Panc1 (cell line): ENCODE measurements around the gene PDE3A. TPM values are rescaled to one million over a fixed set of nuclear protein-coding genes. Genes with fewer than 3 reads are reported as not detected.

Experiments
- ATAC-seq: fragments of 200-7000 bp; cut with Tn5 transposase; 2 replicates; pipeline ENCODE4 v1.9.1; 2020; ENCODE audit warnings: mild to moderate bottlenecking, moderate library complexity
- BruUV-seq: library from RNA; stranded (reverse); fragments of 400-500 nt; replicated peaks from 2 replicates; lab custom pipeline; 2021; lab: Mats Ljungman, UMichigan
- CTCF ChIA-PET: fragments of 300-600 bp; sonication (Branson Sonifier 250); formaldehyde crosslinking; loops from one replicate; lab custom pipeline; 2022; ENCODE audit warnings: antibody characterized with exemption; lab: Charles Lee
- POLR2A ChIA-PET: fragments of 300-600 bp; sonication (Branson Sonifier 250); formaldehyde crosslinking; loops from one replicate; lab custom pipeline; 2022; ENCODE audit warnings: antibody characterized with exemption; lab: Charles Lee
- DNase-seq: peaks from one replicate; pipeline ENCODE4 v3.0.0-alpha.2; 2010; ENCODE audit warnings: low read depth, low spot score
- H3K27ac ChIP-seq: 2 replicates; pipeline ENCODE4 v1.5.1; 2011; ENCODE audit warnings: mild to moderate bottlenecking, low read length, inconsistent platforms
- H3K27me3 ChIP-seq: fragments of 200-500 bp; sonication (Bioruptor generic); 2 replicates; pipeline ENCODE4 v1.6.0; 2014; ENCODE audit warnings: low read length, inconsistent platforms; ENCODE audit not compliant: control insufficient read depth, insufficient read depth
- H3K36me3 ChIP-seq: fragments of 200-500 bp; sonication (Bioruptor generic); 2 replicates; pipeline ENCODE4 v1.5.1; 2014; ENCODE audit warnings: inconsistent platforms, mild to moderate bottlenecking, low read length, moderate library complexity; ENCODE audit not compliant: control insufficient read depth, insufficient read depth
- H3K4me1 ChIP-seq: 2 replicates; pipeline ENCODE4 v1.5.1; 2011; ENCODE audit warnings: inconsistent platforms, mild to moderate bottlenecking, low read length, moderate library complexity; ENCODE audit not compliant: control insufficient read depth, insufficient read depth
- H3K4me3 ChIP-seq, 2 experiments: 2 replicates each; pipeline ENCODE4 v1.5.1; 2011 to 2012; ENCODE audit warnings: low read depth in 2 of 2, low read length in 2 of 2, mild to moderate bottlenecking in 2 of 2, inconsistent platforms in 1 of 2, moderate library complexity in 1 of 2
- H3K9me3 ChIP-seq: fragments of 200-500 bp; sonication (Bioruptor generic); 2 replicates; pipeline ENCODE4 v1.5.1; 2014; ENCODE audit warnings: low read depth, mild to moderate bottlenecking, inconsistent platforms, low read length, moderate library complexity; ENCODE audit not compliant: control insufficient read depth, insufficient read depth
- POLR2AphosphoS5 ChIP-seq: IDR thresholded peaks from 2 replicates; pipeline ENCODE4 v1.6.1; 2012; ENCODE audit warnings: mild to moderate bottlenecking, low read depth, low read length, moderate library complexity
- SIN3A ChIP-seq: IDR thresholded peaks from 2 replicates; pipeline ENCODE4 v1.6.1; 2012; ENCODE audit warnings: low read depth, mild to moderate bottlenecking, low read length, moderate library complexity, borderline replicate concordance; ENCODE audit not compliant: insufficient read depth
- TCF7L2 ChIP-seq: IDR thresholded peaks from 2 replicates; pipeline ENCODE4 v1.6.1; 2011; ENCODE audit warnings: mild to moderate bottlenecking, low read depth, low read length, inconsistent platforms
- in situ Hi-C: cut with HindIII; loops from 2 replicates; pipeline ENCODE4 v1.10.0; 2016; ENCODE audit warnings: low sequenced_read_pairs, low pct_unique_long_range_greater_than_20kb
- intact Hi-C: fragments of 100-400 bp; cut with micrococcal nuclease; formaldehyde crosslinking; loops from one replicate; pipeline ENCODE4 v1.10.0; 2022; ENCODE audit not compliant: unreplicated experiment
- total RNA-seq: library from RNA; stranded (reverse); gene quantifications from one replicate; pipeline ENCODE4 v1.2.1, GENCODE V29; 2021; ENCODE audit not compliant: unreplicated experiment
- TF ChIP-seq, protein P1 (sequence below): fragments of 450-650 bp; IDR thresholded peaks from 2 replicates; pipeline ENCODE4 v1.5.1; 2017; ENCODE audit warnings: mild to moderate bottlenecking
- TF ChIP-seq, protein P2 (sequence below), 2 experiments: IDR thresholded peaks; 2 replicates each; pipeline ENCODE4 v1.6.1; 2011 to 2012; ENCODE audit warnings: low read depth in 2 of 2, control low read depth in 1 of 2, low read length in 1 of 2, mild to moderate bottlenecking in 1 of 2, moderate library complexity in 1 of 2; ENCODE audit not compliant: insufficient read depth in 1 of 2

The PDE3A gene
- total RNA-seq, 1 experiment from 2014 or later: 0.03 TPM

DNA sequence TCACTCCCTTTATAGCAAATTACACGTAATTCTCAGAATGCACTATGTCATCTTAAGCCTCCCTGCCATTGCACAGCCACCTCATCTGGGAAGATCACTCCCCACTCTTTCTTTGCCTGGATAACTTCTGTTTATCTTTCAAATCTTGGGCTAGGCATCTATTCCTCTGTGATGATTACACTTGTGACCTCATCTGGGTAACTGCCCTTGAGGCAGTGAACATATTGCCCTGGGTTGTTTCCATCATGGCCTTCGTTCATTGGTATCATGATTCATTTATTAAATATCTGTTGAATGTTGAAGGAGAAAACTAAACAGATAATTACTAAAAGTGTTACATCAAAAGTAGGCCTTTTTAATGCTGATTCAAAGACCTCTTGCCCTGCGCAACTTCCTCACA is 26.2 kb upstream of the PDE3A start:
- ChIA-PET CTCF (no interaction called here), POLR2A (no interaction called here)
- Histone ChIP-seq H3K27me3 (no peaks in the 10 kb centered on the region), H3K9me3 (no peaks in the 10 kb centered on the region), H3K36me3 (no peaks in the 10 kb centered on the region), H3K4me3 (no peak overlapping the region), H3K4me1 (no peaks in the 10 kb centered on the region), H3K27ac (no peak overlapping the region)
- intact Hi-C loops (no loop called here), in situ Hi-C loops (no loop called here)
- BruUV-seq: no TSS peak
- no peak for ATAC-seq
- TF ChIP-seq, protein P1, sequence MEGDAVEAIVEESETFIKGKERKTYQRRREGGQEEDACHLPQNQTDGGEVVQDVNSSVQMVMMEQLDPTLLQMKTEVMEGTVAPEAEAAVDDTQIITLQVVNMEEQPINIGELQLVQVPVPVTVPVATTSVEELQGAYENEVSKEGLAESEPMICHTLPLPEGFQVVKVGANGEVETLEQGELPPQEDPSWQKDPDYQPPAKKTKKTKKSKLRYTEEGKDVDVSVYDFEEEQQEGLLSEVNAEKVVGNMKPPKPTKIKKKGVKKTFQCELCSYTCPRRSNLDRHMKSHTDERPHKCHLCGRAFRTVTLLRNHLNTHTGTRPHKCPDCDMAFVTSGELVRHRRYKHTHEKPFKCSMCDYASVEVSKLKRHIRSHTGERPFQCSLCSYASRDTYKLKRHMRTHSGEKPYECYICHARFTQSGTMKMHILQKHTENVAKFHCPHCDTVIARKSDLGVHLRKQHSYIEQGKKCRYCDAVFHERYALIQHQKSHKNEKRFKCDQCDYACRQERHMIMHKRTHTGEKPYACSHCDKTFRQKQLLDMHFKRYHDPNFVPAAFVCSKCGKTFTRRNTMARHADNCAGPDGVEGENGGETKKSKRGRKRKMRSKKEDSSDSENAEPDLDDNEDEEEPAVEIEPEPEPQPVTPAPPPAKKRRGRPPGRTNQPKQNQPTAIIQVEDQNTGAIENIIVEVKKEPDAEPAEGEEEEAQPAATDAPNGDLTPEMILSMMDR: no peak
- TF ChIP-seq TCF7L2: no peak
- no peak for TF ChIP-seq POLR2AphosphoS5
- no peak for TF ChIP-seq SIN3A
- TF ChIP-seq, protein P2, sequence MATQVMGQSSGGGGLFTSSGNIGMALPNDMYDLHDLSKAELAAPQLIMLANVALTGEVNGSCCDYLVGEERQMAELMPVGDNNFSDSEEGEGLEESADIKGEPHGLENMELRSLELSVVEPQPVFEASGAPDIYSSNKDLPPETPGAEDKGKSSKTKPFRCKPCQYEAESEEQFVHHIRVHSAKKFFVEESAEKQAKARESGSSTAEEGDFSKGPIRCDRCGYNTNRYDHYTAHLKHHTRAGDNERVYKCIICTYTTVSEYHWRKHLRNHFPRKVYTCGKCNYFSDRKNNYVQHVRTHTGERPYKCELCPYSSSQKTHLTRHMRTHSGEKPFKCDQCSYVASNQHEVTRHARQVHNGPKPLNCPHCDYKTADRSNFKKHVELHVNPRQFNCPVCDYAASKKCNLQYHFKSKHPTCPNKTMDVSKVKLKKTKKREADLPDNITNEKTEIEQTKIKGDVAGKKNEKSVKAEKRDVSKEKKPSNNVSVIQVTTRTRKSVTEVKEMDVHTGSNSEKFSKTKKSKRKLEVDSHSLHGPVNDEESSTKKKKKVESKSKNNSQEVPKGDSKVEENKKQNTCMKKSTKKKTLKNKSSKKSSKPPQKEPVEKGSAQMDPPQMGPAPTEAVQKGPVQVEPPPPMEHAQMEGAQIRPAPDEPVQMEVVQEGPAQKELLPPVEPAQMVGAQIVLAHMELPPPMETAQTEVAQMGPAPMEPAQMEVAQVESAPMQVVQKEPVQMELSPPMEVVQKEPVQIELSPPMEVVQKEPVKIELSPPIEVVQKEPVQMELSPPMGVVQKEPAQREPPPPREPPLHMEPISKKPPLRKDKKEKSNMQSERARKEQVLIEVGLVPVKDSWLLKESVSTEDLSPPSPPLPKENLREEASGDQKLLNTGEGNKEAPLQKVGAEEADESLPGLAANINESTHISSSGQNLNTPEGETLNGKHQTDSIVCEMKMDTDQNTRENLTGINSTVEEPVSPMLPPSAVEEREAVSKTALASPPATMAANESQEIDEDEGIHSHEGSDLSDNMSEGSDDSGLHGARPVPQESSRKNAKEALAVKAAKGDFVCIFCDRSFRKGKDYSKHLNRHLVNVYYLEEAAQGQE (IDR thresholded peaks at IDR 0.05; ENCODE audit: insufficient read depth in 1 of 2, low read depth in 2 of 2, low read length in 1 of 2): no peak
- DNase-seq: no peak

DNA sequence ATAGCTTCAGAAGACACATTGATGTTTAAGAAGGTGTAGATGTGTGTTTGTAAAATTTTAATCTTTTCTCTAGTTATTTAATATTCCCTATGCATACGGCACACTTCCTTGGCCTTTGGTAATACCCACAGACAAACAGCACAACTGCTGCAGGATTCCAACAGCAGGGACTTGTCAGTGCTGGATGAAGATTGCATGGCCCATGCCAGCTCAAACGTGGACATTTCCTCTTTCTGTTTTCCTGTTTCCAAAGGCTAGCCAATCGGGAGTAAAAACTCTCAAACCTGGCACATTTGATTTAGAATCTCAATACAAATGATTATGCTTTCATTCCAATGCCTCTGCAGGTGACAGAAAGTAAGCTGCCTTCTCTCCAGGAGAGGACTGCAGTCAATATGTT is 22.5 kb upstream of the PDE3A start:
- CTCF ChIA-PET: no interaction called here
- in situ Hi-C loops: no loop called here
- no peaks in the 10 kb centered on the region for H3K27me3 ChIP-seq
- H3K9me3 ChIP-seq: no peaks in the 10 kb centered on the region
- no peaks in the 10 kb centered on the region for H3K36me3 ChIP-seq
- intact Hi-C loops: no loop called here
- TF ChIP-seq, protein P2 (IDR thresholded peaks at IDR 0.05; ENCODE audit: insufficient read depth in 1 of 2, low read depth in 2 of 2, low read length in 1 of 2): no peak
- no peak for TF ChIP-seq SIN3A
- no peak for TF ChIP-seq TCF7L2
- TF ChIP-seq POLR2AphosphoS5: no peak
- TF ChIP-seq, protein P1: no peak
- H3K27ac ChIP-seq: no peak overlapping the region
- H3K4me3 ChIP-seq: no peak overlapping the region
- no peaks in the 10 kb centered on the region for H3K4me1 ChIP-seq
- BruUV-seq: no TSS peak
- ATAC-seq: no peak
- DNase-seq: no peak
- POLR2A ChIA-PET: no interaction called here
